Ureter (tissue), 1 donor: ENCODE measurements around the gene WASHC1. TPM values are rescaled to one million over a fixed set of nuclear protein-coding genes. Genes with fewer than 3 reads are reported as not detected.
A peak's percentile ranks its signal among the peaks of the same experiment; 100 is the strongest.
"Not testable (repeated sequence)": the region's sequence is repeated elsewhere in the genome, so short reads cannot be mapped to it uniquely, and the experiment has no call there.

Experiments
- DNase-seq: peaks from one replicate; pipeline ENCODE4 v3.0.0-alpha.2; 2020; ENCODE audit warnings: low spot score
- total RNA-seq: library from RNA; stranded (reverse); gene quantifications from one replicate; pipeline ENCODE4 v1.2.4, GENCODE V29; 2023
- donor health status: DM: yes; HTN: yes; CAD: no.

Gene WASHC1
- total RNA-seq, 1 donor from 2014 or later: 34.6 TPM

- peak; percentile 59 for DNase-seq
These were observed 15.0 kb downstream of the WASHC1 start for GRCh38 chr9:14129-14809.

DNA sequence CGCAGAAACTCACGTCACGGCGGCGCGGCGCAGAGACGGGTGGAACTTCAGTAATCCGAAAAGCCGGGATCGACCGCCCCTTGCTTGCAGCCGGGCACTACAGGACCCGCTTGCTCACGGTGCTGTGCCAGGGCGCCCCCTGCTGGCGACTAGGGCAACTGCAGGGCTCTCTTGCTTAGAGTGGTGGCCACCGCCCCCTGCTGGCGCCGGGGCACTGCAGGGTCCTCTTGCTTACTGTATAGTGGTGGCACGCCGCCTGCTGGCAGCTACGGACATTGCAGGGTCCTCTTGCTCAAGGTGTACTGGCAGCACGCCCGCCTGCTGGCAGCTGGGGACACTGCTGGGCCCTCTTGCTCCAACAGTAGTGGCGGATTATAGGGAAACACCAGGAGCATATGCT lies 18.1 kb downstream of the WASHC1 start:
- DNase-seq: peak; percentile 65

GRCh38 chr9:10653-11053 lies 18.6 kb downstream of the WASHC1 start:
- DNase-seq: not testable (repeated sequence)

DNA sequence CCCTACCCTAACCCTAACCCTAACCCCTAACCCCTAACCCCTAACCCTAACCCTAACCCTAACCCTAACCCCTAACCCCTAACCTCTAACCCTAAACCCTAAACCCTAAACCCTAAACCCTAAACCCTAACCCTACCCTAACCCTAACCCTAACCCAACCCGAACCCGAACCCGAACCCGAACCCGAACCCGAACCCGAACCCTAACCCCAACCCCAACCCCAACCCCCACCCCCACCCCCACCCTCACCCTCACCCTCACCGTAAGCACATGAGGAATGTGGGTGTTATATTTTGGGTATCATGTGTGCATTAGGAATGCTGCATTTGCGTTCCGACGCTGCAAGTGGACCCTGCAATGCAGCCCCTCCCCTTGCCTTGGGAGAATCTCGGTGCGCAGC lies 19.0 kb downstream of the WASHC1 start:
- DNase-seq: not testable (repeated sequence)

Other genes with a start within 250 kb of the WASHC1 start
- gene FOXD4, start 89.0 kb upstream of the WASHC1 start, total RNA-seq: not detected
- 57.9 TPM for gene ZNG1A, start 149.6 kb upstream of the WASHC1 start, total RNA-seq
- gene DOCK8, start 185.4 kb upstream of the WASHC1 start, total RNA-seq: 65.8 TPM